GM23248 (cell line): ENCODE results near the gene ZNF263.

Experiments
- EZH2 ChIP-seq: fragments of 200-600 bp; sonication (generic); IDR thresholded peaks from 2 replicates; pipeline ENCODE4 v1.6.1; 2018; ENCODE audit warnings: antibody characterized with exemption, mild to moderate bottlenecking; ENCODE audit not compliant: insufficient read depth, poor library complexity, severe bottlenecking
- EZH2phosphoT487 ChIP-seq: fragments of 200-600 bp; sonication (generic); IDR thresholded peaks from 2 replicates; pipeline ENCODE4 v1.6.1; 2018; ENCODE audit warnings: antibody characterized with exemption, moderate library complexity, mild to moderate bottlenecking, low read depth; ENCODE audit not compliant: insufficient read depth

DNA sequence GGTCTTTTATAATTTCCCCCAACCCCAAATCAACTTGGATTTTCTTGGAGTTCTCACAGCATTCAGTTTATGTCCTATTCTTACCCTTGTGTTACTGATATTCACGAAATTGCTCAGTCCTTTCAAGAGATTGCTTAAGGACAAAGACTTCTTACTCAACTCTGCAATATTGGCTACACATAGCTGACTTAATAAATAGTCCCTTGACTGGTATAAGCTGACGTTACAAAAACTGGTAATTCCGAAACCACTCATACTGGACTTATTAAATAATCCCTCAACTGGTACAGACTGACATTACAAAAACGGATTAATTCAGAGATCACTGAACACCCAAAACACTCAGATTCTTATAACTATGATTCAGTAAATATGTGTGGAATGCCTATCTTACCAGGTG is 21.1 kb downstream of the ZNF263 start:
- TF ChIP-seq EZH2 (no peak), EZH2phosphoT487 (no peak)
